Left lobe of liver (tissue), 2 donors: ENCODE data around the gene GMDS. TPM values are rescaled to one million over a fixed set of nuclear protein-coding genes. Genes with fewer than 3 reads are reported as not detected.
A peak's percentile ranks its signal among the peaks of the same experiment; 100 is the strongest.

Source experiments
- ATAC-seq: fragments of 200-7000 bp; cut with Tn5 transposase; one replicate; pipeline ENCODE4 v1.9.1; 2020; ENCODE audit warnings: mild to moderate bottlenecking, moderate library complexity
- DNase-seq: peaks from one replicate; pipeline ENCODE4 v3.0.0-alpha.2; 2020; ENCODE audit warnings: low spot score
- total RNA-seq: library from RNA; stranded (reverse); gene quantifications from one replicate; pipeline ENCODE4 v1.2.1, GENCODE V29; 2021
- donor health status: DM: no; HTN: no; CAD: no; lungs with moderate emphysema.
- donor health status: DM: no; HTN: yes; CAD: no.

Gene GMDS
- total RNA-seq, 1 donor from 2014 or later, result 23.9 TPM

- DNase-seq, result no peak
- no peak for ATAC-seq
These were observed 3.1 kb downstream of the GMDS start for GRCh38 chr6:2242311-2242710.

- DNase-seq (no peak), ATAC-seq (no peak)
These were observed 4.4 kb downstream of the GMDS start for GRCh38 chr6:2240961-2241360.

GRCh38 chr6:2237001-2237400, 8.4 kb downstream of the GMDS start:
- DNase-seq, result no peak
- ATAC-seq, result no peak

- DNase-seq (no peak), ATAC-seq (no peak)
These were observed 9.5 kb downstream of the GMDS start for GRCh38 chr6:2235777-2236495.

GRCh38 chr6:2232445-2232844, 13.0 kb downstream of the GMDS start:
- ATAC-seq (no peak), DNase-seq (no peak)

GRCh38 chr6:2231438-2231837, 14.0 kb downstream of the GMDS start:
- DNase-seq (no peak), ATAC-seq (no peak)

GRCh38 chr6:2230659-2231277, 14.6 kb downstream of the GMDS start:
- no peak for DNase-seq
- ATAC-seq, result no peak

GRCh38 chr6:2229742-2230141, 15.7 kb downstream of the GMDS start:
- no peak for ATAC-seq
- no peak for DNase-seq

GRCh38 chr6:2229039-2229438, 16.4 kb downstream of the GMDS start:
- ATAC-seq, result no peak
- DNase-seq, result no peak

GRCh38 chr6:2228392-2228791, 17.0 kb downstream of the GMDS start:
- no peak for DNase-seq
- ATAC-seq, result no peak

GRCh38 chr6:2226775-2227174, 18.6 kb downstream of the GMDS start:
- no peak for DNase-seq

GRCh38 chr6:2225422-2226392, 19.7 kb downstream of the GMDS start:
- ATAC-seq (peak; percentile 62), DNase-seq (no peak)

More at GRCh38 chr6:2226775-2227174, 18.6 kb downstream of the GMDS start:
- ATAC-seq, result no peak

- ATAC-seq, result no peak
- DNase-seq, result no peak
These were observed 20.5 kb downstream of the GMDS start for GRCh38 chr6:2224847-2225382.

- DNase-seq (no peak), ATAC-seq (peak; percentile 64)
These were observed 23.0 kb downstream of the GMDS start for GRCh38 chr6:2222275-2222842.

GRCh38 chr6:2221726-2222274, 23.6 kb downstream of the GMDS start:
- no peak for DNase-seq
- ATAC-seq, result peak; percentile 60

GRCh38 chr6:2220154-2220553, 25.3 kb downstream of the GMDS start:
- ATAC-seq (no peak), DNase-seq (no peak)

- ATAC-seq, result no peak
- no peak for DNase-seq
These were observed 26.5 kb downstream of the GMDS start for GRCh38 chr6:2218866-2219265.

- DNase-seq (no peak), ATAC-seq (no peak)
These were observed 28.5 kb downstream of the GMDS start for GRCh38 chr6:2216794-2217383.

GRCh38 chr6:2215342-2215741, 30.1 kb downstream of the GMDS start:
- ATAC-seq (no peak), DNase-seq (no peak)

GRCh38 chr6:2213086-2213485, 32.3 kb downstream of the GMDS start:
- ATAC-seq (no peak), DNase-seq (no peak)
